GM19395 (cell line): ENCODE measurements around the gene AGPAT3.
"Not testable (repeated sequence)": the region's sequence is repeated elsewhere in the genome, so short reads cannot be mapped to it uniquely, and the experiment has no call there.

ENCODE experiments used
- ATAC-seq: cut with Tn5 transposase; IDR thresholded peaks from one replicate; pipeline ENCODE4 v1.9.1; 2021; ENCODE audit warnings: mild to moderate bottlenecking, moderate library complexity; ENCODE audit not compliant: unreplicated experiment

The AGPAT3 gene

DNA sequence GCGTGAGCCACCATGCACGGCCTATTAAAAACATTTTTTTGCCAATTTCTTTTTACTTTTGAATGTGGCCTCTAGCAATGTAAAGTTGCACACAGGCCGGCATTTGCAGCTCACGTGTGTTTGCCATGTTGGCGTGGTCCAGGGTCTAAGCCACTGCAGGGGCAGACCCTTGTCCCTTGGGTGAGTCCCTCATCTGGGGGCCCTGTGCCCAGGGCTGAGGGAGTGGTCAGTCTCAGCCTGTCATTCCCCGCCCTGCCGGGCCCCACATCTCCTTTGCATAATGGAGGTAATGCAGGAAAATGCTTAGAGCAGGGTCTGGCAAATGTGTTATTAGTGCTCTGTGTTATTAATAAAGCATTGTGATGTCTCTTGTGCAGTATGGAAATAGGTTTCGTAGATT lies 16.9 kb downstream of the AGPAT3 start:
- no peak for ATAC-seq

DNA sequence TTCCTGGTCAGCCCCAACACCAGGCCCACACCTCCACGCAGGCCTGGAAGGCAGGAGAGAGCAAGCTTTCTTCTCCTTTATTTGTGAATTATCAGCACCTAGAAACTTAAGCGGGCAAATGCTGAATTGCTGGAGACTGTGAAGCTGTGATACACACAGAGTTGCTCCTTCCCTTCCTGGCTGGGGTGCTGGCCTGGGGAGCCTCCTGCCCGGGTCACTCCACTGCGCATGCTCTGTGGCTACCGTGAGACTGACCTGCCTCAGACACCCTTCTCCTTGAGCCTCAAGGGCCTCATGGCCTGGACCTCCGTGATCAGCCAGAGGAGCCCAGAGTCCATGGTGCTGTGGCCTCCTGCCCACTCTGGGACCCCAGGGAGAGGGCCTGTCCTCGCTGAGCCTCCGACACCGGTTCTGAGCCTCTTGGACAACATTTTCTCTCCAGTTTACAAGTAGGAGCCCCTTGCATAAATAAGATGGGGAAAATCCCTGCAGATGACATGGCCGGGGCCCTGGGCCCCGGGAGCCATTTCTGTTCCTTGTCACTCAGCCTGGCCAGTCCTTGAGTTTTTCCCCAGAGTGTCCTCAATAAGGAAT lies 18.0 kb downstream of the AGPAT3 start:
- ATAC-seq, result no peak

DNA sequence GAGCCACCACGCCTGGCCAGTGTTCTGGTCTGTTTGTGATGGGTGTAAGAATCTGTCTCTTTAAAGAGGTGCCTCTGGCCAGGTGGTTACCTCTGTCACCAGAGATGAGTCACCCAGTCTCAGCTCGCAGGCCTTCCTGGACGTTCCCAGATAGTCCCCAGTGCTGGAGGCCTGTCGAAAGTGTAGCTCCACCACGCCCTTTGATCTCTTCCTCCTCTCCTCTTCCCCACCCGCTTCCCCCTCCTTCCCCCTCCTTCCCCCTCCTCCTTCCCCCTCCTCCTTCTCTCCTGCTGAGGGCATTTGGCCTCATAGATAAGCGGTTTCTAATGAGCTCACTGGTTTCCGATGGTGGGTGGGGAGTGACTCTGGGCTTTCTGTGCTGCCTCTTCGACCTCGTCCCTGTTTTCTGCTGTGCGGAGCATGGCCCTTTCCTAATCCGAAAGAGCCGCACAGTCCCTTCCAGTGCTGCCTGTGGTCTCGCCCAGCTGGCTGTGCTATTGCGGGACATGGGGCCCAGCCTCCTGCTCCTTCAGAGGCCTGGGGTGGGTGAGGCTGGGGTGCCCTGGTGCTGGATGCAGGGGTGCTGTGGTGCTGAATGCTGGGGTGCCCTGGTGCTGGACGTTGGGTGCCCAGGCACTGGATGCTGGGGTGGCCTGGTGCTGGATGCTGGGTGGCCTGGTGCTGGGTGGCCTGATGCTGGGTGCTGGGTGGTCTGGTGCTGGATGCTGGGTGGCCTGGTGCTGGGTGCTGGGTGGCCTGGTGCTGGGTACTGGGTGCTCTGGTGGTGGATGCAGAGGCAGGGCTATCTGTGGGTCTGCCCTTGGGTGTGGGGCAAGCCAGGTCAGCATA lies 19.2 kb downstream of the AGPAT3 start:
- no peak for ATAC-seq

DNA sequence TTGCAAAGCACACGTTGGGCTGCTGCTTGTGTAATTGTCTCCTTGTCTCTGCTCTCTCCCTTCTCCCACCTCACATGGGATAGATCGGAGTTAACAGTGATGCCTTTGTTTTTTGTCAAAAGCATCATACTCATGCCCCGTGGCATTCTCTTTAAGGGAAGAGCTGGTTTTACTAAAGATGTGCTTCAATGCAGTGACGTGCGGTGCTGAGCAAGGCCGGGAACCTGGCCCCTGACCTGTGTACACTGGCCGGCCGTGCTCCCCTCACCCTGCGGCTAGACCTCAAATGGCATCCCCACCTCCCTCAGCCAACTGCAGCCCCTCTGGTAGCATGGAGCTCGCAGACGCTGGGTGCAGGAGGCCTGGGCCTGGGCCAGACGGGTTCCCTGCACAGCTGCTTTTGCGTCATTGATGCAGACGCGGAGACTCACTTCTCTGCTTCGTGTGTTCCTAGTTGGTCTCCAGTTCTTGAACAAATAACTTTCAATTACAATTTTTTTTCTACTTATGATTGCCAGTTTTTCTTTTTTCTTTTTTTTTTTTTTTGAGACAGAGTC lies 19.9 kb downstream of the AGPAT3 start:
- ATAC-seq, result no peak

DNA sequence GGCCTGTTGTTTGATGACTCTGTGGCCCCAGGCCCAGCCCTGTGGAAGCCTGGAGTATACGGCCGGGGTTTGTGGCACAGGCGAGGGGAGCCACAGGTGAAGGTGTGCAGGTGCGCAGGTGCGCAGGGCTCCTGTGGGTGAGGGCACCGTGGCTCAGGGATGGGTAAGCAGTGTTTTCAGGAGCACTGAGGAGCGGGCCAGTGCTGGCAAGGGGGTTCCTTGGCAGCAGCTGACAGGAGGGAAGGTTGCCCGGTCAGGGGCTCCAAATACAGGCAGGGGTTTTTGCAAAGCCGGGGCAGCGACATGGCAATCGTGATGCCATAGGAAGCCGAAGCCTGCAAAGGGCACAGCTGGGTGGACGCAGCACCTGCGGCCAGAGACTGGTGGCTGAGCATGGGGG lies 20.7 kb downstream of the AGPAT3 start:
- no peak for ATAC-seq

DNA sequence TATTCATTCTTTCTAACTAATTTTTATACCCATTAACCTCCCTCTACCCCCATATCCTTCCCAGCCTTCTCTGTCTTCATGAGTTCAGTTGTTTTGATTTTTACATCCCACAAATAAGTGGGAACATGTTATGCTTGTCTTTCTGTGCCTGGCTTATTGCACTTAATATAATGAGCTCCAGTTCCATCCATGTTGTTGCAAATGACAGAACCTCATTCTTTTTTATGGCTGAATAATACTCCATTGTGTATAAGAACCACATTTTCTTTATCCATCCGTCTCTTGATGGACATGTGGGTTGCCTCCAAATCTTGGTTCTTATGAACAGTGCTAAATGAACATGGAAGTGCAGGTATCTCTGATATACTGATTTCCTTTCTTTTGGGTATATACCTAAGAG lies 21.5 kb downstream of the AGPAT3 start:
- no peak for ATAC-seq

DNA sequence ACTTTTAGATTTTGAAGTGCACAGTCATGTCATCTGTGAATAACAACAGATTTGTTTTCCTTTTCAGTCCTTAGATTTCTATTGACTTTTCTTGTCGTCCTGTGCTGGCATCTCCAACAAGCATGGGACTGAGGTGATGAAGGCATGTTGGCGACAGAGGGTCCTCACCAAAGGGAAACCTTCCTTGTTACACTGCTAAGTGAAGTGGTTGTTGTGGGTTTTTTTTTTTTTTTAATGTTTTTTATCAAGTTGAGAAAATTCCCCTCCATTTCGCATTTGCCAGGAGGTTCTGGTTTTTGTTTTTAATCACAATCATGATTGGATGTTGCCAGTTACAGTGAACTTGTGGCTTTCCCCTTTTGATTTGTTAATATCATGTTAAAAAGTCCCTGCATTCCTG lies 24.0 kb downstream of the AGPAT3 start:
- ATAC-seq, result no peak

DNA sequence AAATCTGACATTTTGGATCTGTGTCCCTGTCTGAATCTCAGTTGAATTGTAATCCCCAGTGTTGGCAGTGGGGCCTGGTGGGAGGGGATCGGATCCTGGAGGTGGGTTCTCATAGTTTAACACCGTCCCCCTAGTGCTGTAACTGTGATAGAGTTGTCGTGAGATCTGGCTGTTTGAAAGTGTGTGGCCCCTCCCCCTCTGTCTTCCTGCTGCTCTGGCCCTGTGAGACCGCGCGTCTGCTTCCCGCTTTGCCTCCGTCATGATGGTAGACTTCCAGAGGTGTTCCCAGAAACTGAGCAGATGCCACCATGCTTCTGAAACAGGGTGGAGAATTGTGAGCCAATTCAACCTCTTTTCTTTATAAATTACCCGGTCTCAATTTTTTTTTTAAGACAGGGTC lies 25.0 kb downstream of the AGPAT3 start:
- no peak for ATAC-seq

DNA sequence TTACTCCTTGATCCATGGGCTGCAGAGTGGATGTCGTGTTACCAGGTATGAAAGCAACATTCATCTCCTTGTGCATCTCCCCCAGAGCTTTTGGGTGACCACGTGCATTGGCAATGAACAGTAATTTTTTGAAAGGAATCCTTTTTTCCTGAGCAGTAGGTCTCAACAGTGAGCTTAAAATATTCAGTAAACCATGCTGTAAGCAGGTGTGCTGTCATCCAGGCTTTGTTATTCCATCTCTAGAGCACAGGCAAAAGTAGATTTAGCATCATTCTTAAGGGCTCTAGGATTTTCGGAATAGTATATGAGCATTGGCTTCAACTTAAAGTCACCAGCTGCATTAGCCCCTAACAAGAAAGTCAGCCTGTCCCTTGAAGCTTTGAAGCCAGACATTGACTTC lies 27.3 kb downstream of the AGPAT3 start:
- ATAC-seq, result no peak

DNA sequence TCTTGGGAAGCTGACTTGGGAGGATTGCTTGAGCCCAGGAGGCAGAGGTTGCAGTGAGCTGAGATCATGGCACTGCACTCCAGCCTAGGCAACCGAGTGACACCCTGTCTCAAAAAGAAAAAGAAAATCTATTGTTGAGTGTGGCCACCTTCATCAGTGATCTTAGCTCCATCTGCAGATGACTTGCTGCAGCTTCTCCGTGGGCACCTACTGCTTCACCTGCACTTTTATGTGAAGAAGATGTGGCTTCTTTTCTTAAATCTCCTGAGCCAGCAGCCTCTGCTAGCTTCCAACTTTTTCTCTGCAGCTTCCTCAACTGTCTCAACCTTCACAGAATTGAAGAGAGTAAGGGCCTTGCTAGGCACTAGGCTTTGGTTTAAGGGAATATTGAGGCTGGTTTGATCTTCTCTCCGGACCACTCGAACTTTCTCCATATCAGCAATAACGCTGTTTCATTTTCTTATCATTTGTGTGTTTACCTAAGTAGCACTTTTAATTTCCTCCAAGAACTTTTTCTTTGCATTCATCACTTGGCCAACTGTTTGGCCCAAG lies 28.0 kb downstream of the AGPAT3 start:
- peak; percentile 20 for ATAC-seq

DNA sequence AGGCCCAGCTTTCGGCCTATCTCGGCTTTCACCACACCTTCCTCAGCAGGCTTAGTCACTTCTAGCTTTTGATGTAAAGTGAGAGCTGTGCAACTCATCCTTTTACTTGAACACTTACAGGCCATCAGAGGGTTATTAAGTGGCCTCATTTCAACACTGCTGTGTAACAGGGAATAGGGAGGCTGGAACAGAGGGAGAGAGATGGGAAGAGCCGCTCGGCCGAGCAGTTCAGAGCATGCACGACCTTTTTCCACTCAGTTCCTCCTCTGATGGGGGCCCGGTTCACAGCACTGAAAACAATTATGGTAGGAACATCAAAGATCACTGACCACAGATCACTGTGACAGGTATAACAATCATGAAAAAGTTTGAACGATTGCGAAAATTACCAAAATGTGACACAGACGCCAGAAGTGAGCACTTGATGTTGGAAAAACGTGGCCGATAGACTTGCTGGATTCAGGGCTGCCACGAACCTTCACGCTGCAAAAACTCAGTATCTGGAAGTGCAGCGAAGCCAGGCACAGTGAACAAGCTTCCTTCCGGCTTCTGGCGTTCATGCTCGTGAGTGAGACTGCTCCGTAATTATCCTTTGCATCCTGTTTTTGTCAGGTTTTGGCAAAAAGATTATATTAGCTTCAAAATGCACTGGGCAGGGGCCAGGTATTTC lies 28.6 kb downstream of the AGPAT3 start:
- peak; percentile 80 for ATAC-seq

DNA sequence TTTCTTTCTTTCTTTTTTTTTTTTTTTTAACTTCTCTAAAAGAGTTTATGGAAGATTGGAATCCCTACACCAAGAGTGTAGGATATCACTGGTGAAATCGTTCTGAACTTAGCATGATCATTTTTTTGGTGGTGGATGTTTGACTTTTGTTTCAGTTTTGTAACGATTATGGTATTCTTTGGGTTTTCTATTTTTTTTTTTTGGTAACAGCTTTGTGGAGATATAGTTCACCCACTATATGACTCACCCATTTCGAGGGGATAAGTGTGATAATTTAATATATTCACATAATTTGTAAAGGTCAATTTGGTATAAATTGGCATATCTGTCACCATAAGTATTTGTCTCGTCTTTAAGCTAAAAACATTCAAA lies 29.2 kb downstream of the AGPAT3 start:
- peak; percentile 22 for ATAC-seq

DNA sequence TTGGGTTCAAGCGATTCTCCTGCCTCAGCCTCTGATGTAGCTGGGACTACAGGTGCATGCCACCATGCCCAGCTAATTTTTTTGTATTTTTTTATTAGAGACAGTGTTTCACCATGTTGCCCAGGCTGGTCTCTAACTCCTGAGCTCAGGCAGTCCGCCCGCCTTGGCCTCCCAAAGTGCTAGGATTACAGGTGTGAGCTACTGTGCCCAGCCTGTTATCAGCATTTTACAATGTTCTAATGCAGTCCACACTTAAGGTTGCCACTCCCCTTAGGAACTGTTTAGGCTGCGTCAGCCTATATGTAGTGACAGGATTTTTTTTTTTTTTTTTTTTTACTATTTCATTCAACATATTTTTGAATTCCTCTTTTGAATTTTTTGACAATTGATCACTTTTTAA lies 30.2 kb downstream of the AGPAT3 start:
- ATAC-seq, result no peak

DNA sequence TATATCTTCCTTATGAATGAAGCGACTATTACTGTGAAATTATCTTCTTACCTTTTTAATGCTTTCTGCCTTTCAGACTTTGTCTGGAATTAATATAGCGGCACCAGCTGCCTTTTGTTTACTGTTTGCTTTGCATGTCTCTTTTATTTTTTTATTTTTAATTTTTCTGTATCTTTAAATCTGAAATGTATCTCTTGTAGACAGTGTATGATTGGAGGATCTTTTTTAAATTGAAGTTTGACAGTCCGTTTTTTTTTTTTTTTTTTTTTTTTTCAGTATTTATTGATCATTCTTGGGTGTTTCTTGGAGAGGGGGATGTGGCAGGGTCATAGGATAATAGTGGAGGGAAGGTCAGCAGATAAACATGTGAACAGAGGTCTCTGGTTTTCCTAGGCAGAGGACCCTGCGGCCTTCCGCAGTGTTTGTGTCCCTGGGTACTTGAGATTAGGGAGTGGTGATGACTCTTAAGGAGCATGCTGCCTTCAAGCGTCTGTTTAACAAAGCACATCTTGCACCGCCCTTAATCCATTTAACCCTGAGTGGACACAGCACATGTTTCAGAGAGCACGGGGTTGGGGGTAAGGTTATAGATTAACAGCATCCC lies 31.8 kb downstream of the AGPAT3 start:
- not testable (repeated sequence) for ATAC-seq

DNA sequence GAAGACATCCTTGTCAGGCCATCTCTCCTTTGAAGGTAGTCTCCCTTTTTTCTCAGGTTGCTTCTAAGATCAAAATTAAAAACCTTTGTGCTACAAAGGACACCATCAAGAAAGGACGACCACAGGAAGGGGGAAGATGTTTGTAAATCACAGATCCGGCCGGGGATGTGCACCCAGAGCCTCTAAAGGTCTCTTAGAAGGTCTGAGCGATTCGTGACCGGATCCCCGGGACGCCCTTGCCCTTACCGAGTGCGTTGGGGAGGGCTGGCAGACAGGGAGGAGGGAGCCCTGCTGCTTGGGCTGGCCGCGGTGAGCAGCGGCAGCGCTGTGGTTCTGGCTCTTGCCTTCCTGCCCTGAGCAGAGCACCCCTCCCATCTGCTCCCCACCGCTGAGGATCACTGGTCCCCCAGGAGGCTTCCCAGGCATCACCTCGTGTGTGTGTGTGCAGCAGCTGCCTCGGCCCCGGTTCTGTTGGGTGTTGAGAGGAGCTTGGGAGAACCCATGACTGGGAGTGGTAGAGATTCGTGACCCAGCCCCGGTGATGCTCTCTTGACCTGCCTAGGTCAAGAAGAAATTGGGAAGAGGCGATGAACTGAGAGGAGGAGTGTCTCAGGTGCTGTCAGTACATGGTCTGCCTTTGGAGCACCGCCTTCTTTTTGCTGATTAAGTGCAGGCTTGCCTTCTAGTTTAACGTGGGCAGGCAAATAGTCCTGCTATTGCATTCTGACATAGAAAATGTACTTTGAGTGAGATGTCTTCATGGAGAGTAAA lies 34.5 kb downstream of the AGPAT3 start:
- ATAC-seq, result no peak

DNA sequence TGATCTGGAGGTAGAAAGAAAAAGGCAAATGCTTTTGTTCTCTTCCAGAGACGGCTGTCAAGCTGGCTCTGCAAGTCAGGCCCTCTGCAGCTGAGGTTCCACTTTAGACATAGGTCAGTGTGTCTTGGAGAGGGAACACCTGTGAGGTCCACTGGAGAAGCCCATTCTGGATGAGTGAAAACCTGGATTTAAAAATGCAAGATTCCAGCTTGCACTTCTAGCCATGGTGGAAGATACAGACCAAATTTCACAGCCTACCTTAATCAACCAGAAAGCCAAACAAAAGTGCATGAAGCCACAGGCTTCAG lies 35.0 kb downstream of the AGPAT3 start:
- ATAC-seq, result no peak

DNA sequence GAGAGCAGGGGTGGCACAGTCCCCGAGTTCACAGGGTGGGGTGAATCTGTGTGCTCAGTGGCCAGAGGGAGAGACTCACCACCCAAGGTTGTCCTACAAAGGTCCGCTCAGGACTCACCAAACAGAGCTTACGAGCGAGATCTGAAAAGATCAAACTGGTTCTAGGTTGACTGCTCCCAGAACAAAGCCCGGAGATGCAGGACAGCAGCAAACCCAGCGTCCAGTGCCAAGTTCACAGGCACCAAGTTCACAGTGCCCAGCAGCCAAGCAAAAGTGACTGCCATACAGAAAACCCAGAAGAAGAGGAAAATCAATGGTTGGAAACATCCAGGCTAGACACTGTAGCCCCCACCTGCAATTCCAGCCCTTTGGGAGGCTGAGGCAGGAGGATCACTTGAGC lies 35.7 kb downstream of the AGPAT3 start:
- ATAC-seq, result no peak

DNA sequence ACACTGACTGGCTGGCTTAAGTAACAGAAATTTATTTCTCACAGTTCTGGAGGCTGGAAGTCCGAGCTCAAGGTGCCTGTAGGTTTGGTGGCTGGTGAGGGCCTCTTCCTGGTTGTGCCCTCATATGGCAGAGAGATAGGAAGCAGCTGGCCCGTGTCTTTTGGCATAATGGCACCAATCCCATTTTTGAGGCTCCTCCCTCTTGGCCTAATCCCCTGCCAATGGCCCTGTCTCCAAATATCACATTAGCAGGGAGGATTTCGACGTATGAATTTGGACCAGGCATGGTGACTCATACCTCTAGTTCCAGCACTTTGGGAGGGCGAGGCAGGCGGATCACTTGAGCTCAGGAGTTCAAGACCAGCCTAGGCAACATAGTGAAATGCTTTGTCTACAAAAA lies 37.4 kb downstream of the AGPAT3 start:
- no peak for ATAC-seq

DNA sequence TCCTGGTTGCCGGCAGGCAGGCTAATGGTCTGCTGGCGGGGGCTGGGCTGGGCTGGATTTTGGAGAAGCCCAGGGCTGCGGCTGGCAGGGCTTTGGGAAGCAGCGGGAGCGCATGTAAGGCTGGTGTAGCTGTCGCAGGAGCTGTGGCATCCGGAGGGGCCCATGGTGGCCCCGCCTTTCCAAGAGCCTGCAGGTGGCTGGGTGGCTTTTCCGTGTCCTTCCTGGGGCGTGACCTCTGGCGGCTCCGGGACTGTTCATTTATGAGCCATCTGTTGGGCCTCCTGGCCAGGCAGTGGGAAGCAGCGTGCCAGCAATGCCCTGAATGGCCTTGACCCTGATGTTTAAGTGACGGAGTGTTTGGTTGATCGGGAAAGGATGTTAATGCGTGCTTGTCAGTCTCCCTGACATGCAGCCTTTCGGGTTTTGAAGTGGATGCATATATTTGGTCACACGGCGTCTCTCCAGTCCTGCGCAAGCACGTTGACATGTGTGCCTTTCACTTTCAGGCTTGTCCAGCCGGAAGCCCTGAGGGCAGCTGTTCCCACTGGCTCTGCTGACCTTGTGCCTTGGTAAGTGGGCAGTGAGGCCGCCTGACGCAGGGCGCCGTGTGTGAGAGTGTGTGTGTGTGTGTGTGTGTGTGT lies 38.5 kb downstream of the AGPAT3 start:
- ATAC-seq, result no peak

DNA sequence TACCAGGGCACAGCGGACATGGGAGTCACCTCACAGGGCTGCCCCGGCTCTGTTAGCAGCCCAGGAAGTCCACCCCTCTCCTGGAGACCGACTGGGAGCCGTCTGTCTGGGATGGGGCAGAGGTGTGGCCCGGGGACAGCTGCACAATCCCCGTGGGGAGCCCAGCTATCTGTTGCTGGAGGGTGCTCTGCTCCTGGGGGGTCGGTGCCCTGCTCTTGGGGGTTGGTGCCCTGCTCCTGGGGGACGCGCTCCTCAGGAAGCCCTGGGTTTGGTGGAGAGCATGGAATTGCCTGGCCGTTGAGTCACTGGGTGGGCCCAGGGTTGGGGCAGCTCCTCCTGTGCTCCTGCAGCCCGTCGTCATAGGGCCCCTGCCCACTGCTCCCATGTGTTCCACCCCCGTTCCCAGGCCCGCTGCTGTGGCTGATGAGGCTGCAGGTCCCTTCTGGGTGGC lies 39.3 kb downstream of the AGPAT3 start:
- ATAC-seq, result no peak
